Esophagus squamous epithelium (tissue), 5 donors: ENCODE results near the gene ADAMTSL2. TPM values are rescaled to one million over a fixed set of nuclear protein-coding genes. Genes with fewer than 3 reads are reported as not detected.

Source experiments
- DNase-seq: peaks from one replicate; lab custom pipeline; 2025; lab: John Stamatoyannopoulos, UW
- H3K27ac ChIP-seq, 4 donors: fragments of 200-600 bp; sonication (generic); one replicate each; pipeline ENCODE4 v1.5.1; 2016 to 2019; ENCODE audit warnings: mild to moderate bottlenecking in 1 of 4
- H3K27me3 ChIP-seq, 4 donors: fragments of 200-600 bp; sonication (generic); 1 replicate in 3 of 4; 2 replicates in 1 of 4; pipeline versions ENCODE4 v1.5.1 to v1.6.0; 2017 to 2021; ENCODE audit warnings: antibody characterized with exemption in 1 of 4
- H3K36me3 ChIP-seq, 3 donors: fragments of 200-600 bp; sonication (generic); one replicate each; pipeline ENCODE4 v1.5.1; 2016 to 2019
- H3K4me1 ChIP-seq, 3 donors: fragments of 200-600 bp; sonication (generic); one replicate each; pipeline ENCODE4 v1.5.1; 2017 to 2019
- H3K4me3 ChIP-seq, 4 donors: fragments of 200-600 bp; sonication (generic); 1 replicate in 3 of 4; 2 replicates in 1 of 4; pipeline ENCODE4 v1.5.1; 2016 to 2019; ENCODE audit warnings: mild to moderate bottlenecking in 2 of 4, moderate library complexity in 1 of 4
- H3K9me3 ChIP-seq, 3 donors: fragments of 200-600 bp; sonication (generic); one replicate each; pipeline ENCODE4 v1.5.1; 2016 to 2019
- CTCF ChIP-seq, 6 experiments: fragments of 450-650 bp in 4 of 6; fragments of 200-600 bp in 2 of 6; sonication (generic) in 2 of 6; IDR thresholded peaks; one replicate each; pipeline ENCODE4 v1.5.1; 2016 to 2019; ENCODE audit warnings: antibody characterized with exemption in 6 of 6, mild to moderate bottlenecking in 4 of 6, moderate library complexity in 4 of 6
- POLR2A ChIP-seq, 4 donors: fragments of 450-650 bp; IDR thresholded peaks; one replicate each; pipeline ENCODE4 v1.6.1; 2017; ENCODE audit warnings: antibody characterized with exemption in 4 of 4, mild to moderate bottlenecking in 4 of 4, moderate library complexity in 3 of 4
- WGBS, 2 donors: methylation state at CpG; one replicate each; pipeline ENCODE4 v1.1.5; 2018; 5-methylcytosine and 5-hydroxymethylcytosine counted together
- intact Hi-C: fragments of 100-400 bp; cut with DNase I; formaldehyde crosslinking; loops from one replicate; pipeline ENCODE4 v1.15.0; 2022
- total RNA-seq, 4 donors: library from RNA; depleted of rRNA; stranded (reverse); fragments of >200 nt; gene quantifications; one replicate each; pipeline ENCODE4 v1.1.0, GENCODE V29; 2016
- donor health status: DM: yes; HTN: yes; CAD: no.

ADAMTSL2 gene
- total RNA-seq, 4 donors from 2014 or later, result 1.1 to 2.1 (median 1.4) TPM

- intact Hi-C loops, result no loop called here
- H3K4me3 ChIP-seq, result no peak overlapping the region
- peaks cover 0 to 84% (median 0%) of the 10 kb centered on the region in 4 donors for H3K27me3 ChIP-seq
- DNase-seq, result no peak
- no peaks in the 10 kb centered on the region for H3K36me3 ChIP-seq
- no peaks in the 10 kb centered on the region for H3K9me3 ChIP-seq
- 23 to 50% methylated on average over 5 of the region's 5 CpGs for WGBS, 2 donors
- H3K27ac ChIP-seq, result no peak overlapping the region
- TF ChIP-seq CTCF (IDR thresholded peaks at IDR 0.05) (no peak), POLR2A (IDR thresholded peaks at IDR 0.05) (no peak)
- H3K4me1 ChIP-seq, result peaks cover 0 to 4% (median 4%) of the 10 kb centered on the region in 3 donors
Observed at GRCh38 chr9:133604214-133604613, 69.7 kb downstream of the ADAMTSL2 start.

- WGBS, 2 donors, result 34 to 55% methylated on average over 5 to 7 of the region's 14 CpGs
- H3K9me3 ChIP-seq, result no peaks in the 10 kb centered on the region
- DNase-seq, result no peak
- H3K36me3 ChIP-seq, result no peaks in the 10 kb centered on the region
- intact Hi-C loops, result no loop called here
- no peak overlapping the region for H3K4me3 ChIP-seq
- no peak overlapping the region for H3K27ac ChIP-seq
- H3K4me1 ChIP-seq, result peaks cover 0 to 4% (median 4%) of the 10 kb centered on the region in 3 donors
- TF ChIP-seq POLR2A (IDR thresholded peaks at IDR 0.05), result no peak
- no peak for TF ChIP-seq CTCF (IDR thresholded peaks at IDR 0.05)
- peaks cover 0 to 90% (median 2%) of the 10 kb centered on the region in 4 donors for H3K27me3 ChIP-seq
Observed at GRCh38 chr9:133604856-133605255, 70.4 kb downstream of the ADAMTSL2 start.

GRCh38 chr9:133605446-133605845, 70.9 kb downstream of the ADAMTSL2 start:
- no peak overlapping the region for H3K4me3 ChIP-seq
- TF ChIP-seq CTCF (IDR thresholded peaks at IDR 0.05) (no peak), POLR2A (IDR thresholded peaks at IDR 0.05) (no peak)
- no peaks in the 10 kb centered on the region for H3K36me3 ChIP-seq
- H3K27me3 ChIP-seq, result peaks cover 0 to 96% (median 3%) of the 10 kb centered on the region in 4 donors
- DNase-seq, result no peak
- H3K4me1 ChIP-seq, result peaks cover 0 to 4% (median 4%) of the 10 kb centered on the region in 3 donors
- intact Hi-C loops, result no loop called here
- H3K9me3 ChIP-seq, result no peaks in the 10 kb centered on the region
- WGBS, 2 donors, result 44 to 68% methylated on average over 2 to 7 of the region's 17 CpGs
- no peak overlapping the region for H3K27ac ChIP-seq

- no peaks in the 10 kb centered on the region for H3K9me3 ChIP-seq
- intact Hi-C loops, result no loop called here
- H3K4me3 ChIP-seq, result no peak overlapping the region
- H3K36me3 ChIP-seq, result no peaks in the 10 kb centered on the region
- peaks cover 0 to 99% (median 3%) of the 10 kb centered on the region in 4 donors for H3K27me3 ChIP-seq
- H3K4me1 ChIP-seq, result peaks cover 0 to 4% (median 4%) of the 10 kb centered on the region in 3 donors
- WGBS, 2 donors, result 42 to 46% methylated on average over 3 to 4 of the region's 16 CpGs
- TF ChIP-seq POLR2A (IDR thresholded peaks at IDR 0.05) (no peak), CTCF (IDR thresholded peaks at IDR 0.05) (no peak)
- DNase-seq, result no peak
- no peak overlapping the region for H3K27ac ChIP-seq
Observed at GRCh38 chr9:133605856-133606707, 71.6 kb downstream of the ADAMTSL2 start.

- Histone ChIP-seq H3K27ac (no peak overlapping the region), H3K36me3 (no peaks in the 10 kb centered on the region), H3K27me3 (peaks cover 0 to 99% (median 3%) of the 10 kb centered on the region in 4 donors), H3K4me3 (no peak overlapping the region), H3K9me3 (no peaks in the 10 kb centered on the region), H3K4me1 (peaks cover 0 to 4% (median 4%) of the 10 kb centered on the region in 3 donors)
- TF ChIP-seq POLR2A (IDR thresholded peaks at IDR 0.05) (no peak), CTCF (IDR thresholded peaks at IDR 0.05) (no peak)
- WGBS, 2 donors, result 44 to 49% methylated on average over 8 of the region's 8 CpGs
- intact Hi-C loops, result no loop called here
- DNase-seq, result no peak
Observed at GRCh38 chr9:133606708-133607025, 72.2 kb downstream of the ADAMTSL2 start.
